HAP-1 (cell line): ENCODE data around the gene CD8B2.

Experiments used
- DNase-seq, 2 experiments: peaks; one replicate each; pipeline ENCODE4 v3.0.0-alpha.2; 2016 to 2020; ENCODE audit warnings: low spot score in 2 of 2
- H3K27me3 ChIP-seq: fragments of 250-450 bp; sonication (Bioruptor Pico); 2 replicates; pipeline ENCODE4 v1.5.1; 2020; ENCODE audit warnings: low read depth, mild to moderate bottlenecking, moderate library complexity
- H3K36me3 ChIP-seq: fragments of 250-450 bp; sonication (Bioruptor Pico); replicated peaks from 2 replicates; pipeline ENCODE4 v1.5.1; 2020; ENCODE audit warnings: mild to moderate bottlenecking
- H3K4me1 ChIP-seq: fragments of 250-450 bp; sonication (Bioruptor Pico); 2 replicates; pipeline ENCODE4 v1.5.1; 2020; ENCODE audit warnings: mild to moderate bottlenecking
- H3K4me3 ChIP-seq: fragments of 250-450 bp; sonication (Bioruptor Pico); 2 replicates; pipeline ENCODE4 v1.5.1; 2020; ENCODE audit warnings: mild to moderate bottlenecking, moderate library complexity
- H3K9me3 ChIP-seq: fragments of 250-450 bp; sonication (Bioruptor Pico); 2 replicates; pipeline ENCODE4 v1.5.1; 2020; ENCODE audit warnings: mild to moderate bottlenecking, moderate library complexity
- in situ Hi-C: fragments of 300-500 bp; cut with MboI; formaldehyde crosslinking; loops from 3 replicates; pipeline ENCODE4 v1.14.3; 2020; ENCODE audit warnings: low sequenced_read_pairs, inconsistent platforms, mixed read lengths

Gene CD8B2

GRCh38 chr2:106521016-106521415 is 33.9 kb downstream of the CD8B2 start:
- H3K36me3 ChIP-seq = no peaks in the 10 kb centered on the region
- no peaks in the 10 kb centered on the region for H3K9me3 ChIP-seq
- no peaks in the 10 kb centered on the region for H3K27me3 ChIP-seq
- H3K4me3 ChIP-seq = no peak overlapping the region
- DNase-seq = no peak
- in situ Hi-C loops = no loop called here
- no peaks in the 10 kb centered on the region for H3K4me1 ChIP-seq

DNA sequence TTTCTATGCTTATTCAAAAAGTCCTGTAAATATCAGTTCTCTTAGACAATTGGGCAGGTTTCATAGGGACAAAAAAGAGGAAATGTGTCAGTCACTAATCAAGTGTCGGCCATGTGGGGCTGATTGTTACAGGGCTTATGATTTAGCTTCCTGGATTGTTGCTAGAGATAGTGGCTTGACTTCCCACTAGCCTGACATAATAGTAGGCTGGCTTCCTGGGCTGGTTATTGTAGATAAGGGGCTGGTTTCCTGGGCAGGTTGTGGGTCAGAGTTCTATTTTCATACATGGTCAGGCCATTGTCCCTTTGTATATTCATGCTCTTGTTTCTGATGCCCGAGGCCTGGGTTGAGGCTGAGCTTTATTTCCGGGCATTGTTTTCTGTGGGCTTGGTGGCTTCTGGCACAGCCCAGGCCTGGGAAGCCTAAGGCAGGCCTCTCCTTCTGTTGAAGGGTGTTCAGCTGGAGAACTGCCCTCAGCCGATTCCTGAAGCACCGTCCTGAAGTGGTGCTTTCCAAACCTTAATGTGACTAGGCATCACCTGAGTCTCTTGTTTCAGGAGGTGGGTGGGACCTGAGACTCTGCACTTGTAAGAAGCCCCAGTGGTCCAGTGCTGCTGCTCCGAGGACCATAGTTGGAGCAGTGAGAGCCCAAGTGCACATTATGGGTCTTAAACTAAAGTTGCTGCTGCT is 37.0 kb downstream of the CD8B2 start:
- Histone ChIP-seq H3K27me3 (no peaks in the 10 kb centered on the region), H3K36me3 (no peaks in the 10 kb centered on the region), H3K9me3 (no peaks in the 10 kb centered on the region), H3K4me1 (no peaks in the 10 kb centered on the region), H3K4me3 (no peak overlapping the region)
- in situ Hi-C loops = no loop called here
- DNase-seq = no peak

GRCh38 chr2:106530866-106531265 is 43.7 kb downstream of the CD8B2 start:
- in situ Hi-C loops = loop anchor here (10.0 to 25.0 kb wide), 2 partner anchors 426 to 1169 kb away; no protein-coding TSS in a partner anchor
- DNase-seq = no peak
- no peaks in the 10 kb centered on the region for H3K4me1 ChIP-seq
- no peak overlapping the region for H3K4me3 ChIP-seq
- no peaks in the 10 kb centered on the region for H3K9me3 ChIP-seq
- H3K36me3 ChIP-seq = no peaks in the 10 kb centered on the region
- H3K27me3 ChIP-seq = no peaks in the 10 kb centered on the region

- no peak overlapping the region for H3K4me3 ChIP-seq
- H3K36me3 ChIP-seq = no peaks in the 10 kb centered on the region
- H3K27me3 ChIP-seq = no peaks in the 10 kb centered on the region
- DNase-seq = no peak
- in situ Hi-C loops = loop anchor here (10.0 to 25.0 kb wide), 2 partner anchors 427 to 1169 kb away; no protein-coding TSS in a partner anchor
- no peaks in the 10 kb centered on the region for H3K9me3 ChIP-seq
- H3K4me1 ChIP-seq = no peaks in the 10 kb centered on the region
Measured at GRCh38 chr2:106531676-106532214, 44.6 kb downstream of the CD8B2 start.

DNA sequence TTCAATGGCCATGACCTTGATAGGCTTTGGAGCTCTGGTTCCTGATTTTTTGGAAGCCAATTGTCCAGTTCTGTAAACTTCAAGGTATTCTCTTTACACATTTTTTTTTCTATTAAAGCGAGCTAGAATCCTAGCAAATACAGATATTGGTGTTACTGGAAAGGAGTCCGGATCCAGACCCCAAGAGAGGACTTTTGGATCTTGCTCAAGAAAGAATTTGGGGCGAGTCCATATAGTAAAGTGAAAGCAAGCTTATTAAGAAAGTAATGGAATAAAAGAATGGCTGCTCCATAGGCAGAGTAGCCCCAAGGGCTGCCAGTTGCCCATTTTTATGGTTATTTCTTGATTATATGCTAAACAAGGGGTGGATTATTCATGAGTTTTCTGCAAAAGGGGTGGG is 45.1 kb downstream of the CD8B2 start:
- in situ Hi-C loops = loop anchor here (10.0 to 25.0 kb wide), 2 partner anchors 427 to 1170 kb away; no protein-coding TSS in a partner anchor
- H3K4me3 ChIP-seq = no peak overlapping the region
- no peaks in the 10 kb centered on the region for H3K4me1 ChIP-seq
- DNase-seq = no peak
- no peaks in the 10 kb centered on the region for H3K9me3 ChIP-seq
- no peaks in the 10 kb centered on the region for H3K27me3 ChIP-seq
- no peaks in the 10 kb centered on the region for H3K36me3 ChIP-seq

DNA sequence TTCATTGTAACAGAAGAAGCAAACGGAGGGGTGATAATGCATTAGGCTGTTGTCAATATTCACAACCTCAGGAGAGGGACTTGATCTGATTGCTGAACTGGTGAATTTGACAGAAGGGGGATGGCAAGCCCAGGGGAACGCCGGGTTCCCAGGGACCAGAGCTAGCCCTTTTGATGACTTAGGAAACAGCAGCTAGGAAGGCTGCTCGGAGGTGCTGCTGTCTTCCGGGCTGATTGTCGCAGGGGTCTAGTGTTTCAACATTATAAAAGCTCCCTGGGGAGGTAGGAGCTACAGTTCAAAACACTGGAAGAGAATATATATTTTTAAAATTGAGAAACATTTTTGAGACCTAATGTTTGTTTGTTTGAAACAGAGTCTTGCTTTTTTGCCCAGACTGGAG is 47.3 kb downstream of the CD8B2 start:
- Histone ChIP-seq H3K27me3 (no peaks in the 10 kb centered on the region), H3K36me3 (no peaks in the 10 kb centered on the region), H3K4me1 (no peaks in the 10 kb centered on the region), H3K9me3 (no peaks in the 10 kb centered on the region), H3K4me3 (no peak overlapping the region)
- DNase-seq = no peak
- in situ Hi-C loops = loop anchor here (10.0 to 25.0 kb wide), 2 partner anchors 430 to 1172 kb away; no protein-coding TSS in a partner anchor

- Histone ChIP-seq H3K9me3 (no peaks in the 10 kb centered on the region), H3K27me3 (no peaks in the 10 kb centered on the region), H3K4me1 (no peaks in the 10 kb centered on the region), H3K36me3 (no peaks in the 10 kb centered on the region), H3K4me3 (no peak overlapping the region)
- no peak for DNase-seq
- in situ Hi-C loops = loop anchor here (10.0 to 25.0 kb wide), 2 partner anchors 432 to 1174 kb away; no protein-coding TSS in a partner anchor
Measured at GRCh38 chr2:106536490-106536889, 49.3 kb downstream of the CD8B2 start.

DNA sequence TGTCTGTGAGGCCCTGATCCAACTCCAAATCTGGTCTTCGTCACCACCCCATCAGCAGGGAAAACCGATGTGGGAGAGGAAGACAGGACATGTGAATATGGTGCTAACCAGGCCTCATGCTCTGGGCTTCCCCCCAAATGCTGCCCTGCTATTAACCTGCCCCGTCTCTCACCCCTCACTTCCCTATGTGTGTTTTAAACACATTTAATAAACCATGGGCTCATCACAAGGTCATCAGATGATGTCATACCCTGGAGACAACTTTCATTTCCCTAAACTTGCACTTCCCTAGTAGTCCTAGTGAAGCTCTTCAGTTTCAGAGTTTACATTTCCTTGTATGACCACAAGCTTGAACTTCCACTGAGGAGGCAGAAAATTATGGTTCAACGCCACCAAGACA is 49.9 kb downstream of the CD8B2 start:
- no peaks in the 10 kb centered on the region for H3K27me3 ChIP-seq
- no peak overlapping the region for H3K4me3 ChIP-seq
- no peaks in the 10 kb centered on the region for H3K4me1 ChIP-seq
- in situ Hi-C loops = loop anchor here (10.0 to 25.0 kb wide), 2 partner anchors 432 to 1175 kb away; no protein-coding TSS in a partner anchor
- no peaks in the 10 kb centered on the region for H3K36me3 ChIP-seq
- no peak for DNase-seq
- H3K9me3 ChIP-seq = no peaks in the 10 kb centered on the region

DNA sequence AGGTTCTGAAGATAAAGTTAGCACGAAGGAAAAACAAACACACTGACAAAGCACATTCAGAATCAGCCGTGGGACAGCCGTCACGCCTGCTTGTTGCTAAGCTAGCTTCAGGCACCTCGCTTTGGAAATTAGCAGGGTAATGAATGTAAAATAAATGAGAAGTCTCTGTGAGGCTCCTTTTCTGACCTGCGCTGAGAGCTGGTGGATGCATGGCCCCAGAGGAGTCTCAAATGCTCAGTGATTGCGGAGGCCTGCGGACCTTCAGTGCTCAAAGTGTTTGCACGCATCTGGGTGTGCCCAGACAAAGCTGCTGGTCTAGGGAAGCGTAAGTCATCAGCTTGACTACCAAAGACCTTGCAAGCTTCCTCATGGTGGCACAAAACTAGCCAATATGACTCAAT is 50.6 kb downstream of the CD8B2 start:
- no peaks in the 10 kb centered on the region for H3K9me3 ChIP-seq
- H3K36me3 ChIP-seq = no peaks in the 10 kb centered on the region
- H3K4me1 ChIP-seq = no peaks in the 10 kb centered on the region
- no peak overlapping the region for H3K4me3 ChIP-seq
- no peaks in the 10 kb centered on the region for H3K27me3 ChIP-seq
- no peak for DNase-seq
- in situ Hi-C loops = loop anchor here (10.0 to 25.0 kb wide), 2 partner anchors 433 to 1175 kb away; no protein-coding TSS in a partner anchor

- in situ Hi-C loops = loop anchor here (25.0 kb wide), 1 partner anchor 1179 kb away; no protein-coding TSS in a partner anchor
- no peaks in the 10 kb centered on the region for H3K27me3 ChIP-seq
- H3K4me3 ChIP-seq = no peak overlapping the region
- no peaks in the 10 kb centered on the region for H3K36me3 ChIP-seq
- no peaks in the 10 kb centered on the region for H3K9me3 ChIP-seq
- H3K4me1 ChIP-seq = no peaks in the 10 kb centered on the region
- DNase-seq = no peak
Measured at GRCh38 chr2:106540886-106541285, 53.7 kb downstream of the CD8B2 start.

- in situ Hi-C loops = loop anchor here (25.0 kb wide), 1 partner anchor 1179 kb away; no protein-coding TSS in a partner anchor
Measured at GRCh38 chr2:106541333-106541732, 54.2 kb downstream of the CD8B2 start.

DNA sequence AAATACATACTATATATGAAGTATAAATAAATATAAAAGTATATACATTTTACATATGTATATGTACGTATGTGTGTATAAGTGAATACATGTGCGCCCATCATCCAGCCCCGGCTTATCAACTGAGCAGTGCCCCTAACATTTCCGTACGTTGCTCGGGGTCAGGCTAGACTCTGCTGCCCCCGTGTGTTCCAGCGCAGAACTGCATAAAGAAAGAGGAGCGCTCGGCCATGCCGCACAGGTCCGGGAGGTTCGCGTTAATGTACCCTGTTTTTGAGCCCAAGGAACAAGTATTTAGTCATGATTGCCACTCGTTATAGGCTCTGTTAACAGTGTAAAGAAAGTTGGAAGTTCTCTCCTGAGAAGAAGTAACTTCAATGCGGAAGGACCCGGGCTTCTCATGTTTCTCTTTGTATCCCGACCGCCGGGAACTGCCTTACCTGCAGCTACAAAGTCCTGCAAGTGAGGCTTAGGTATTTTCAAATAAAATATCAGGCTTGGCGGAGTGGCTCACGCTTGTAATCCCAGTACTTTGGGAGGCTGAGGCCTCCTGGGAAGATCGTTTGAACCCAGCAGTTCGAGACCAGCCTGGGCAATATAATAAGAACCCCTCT is 55.7 kb downstream of the CD8B2 start:
- no peaks in the 10 kb centered on the region for H3K4me1 ChIP-seq
- H3K4me3 ChIP-seq = no peak overlapping the region
- in situ Hi-C loops = loop anchor here (25.0 kb wide), 1 partner anchor 1181 kb away; no protein-coding TSS in a partner anchor
- H3K27me3 ChIP-seq = no peaks in the 10 kb centered on the region
- no peaks in the 10 kb centered on the region for H3K9me3 ChIP-seq
- peak; percentile 37 to 81 for DNase-seq
- H3K36me3 ChIP-seq = no peaks in the 10 kb centered on the region

More at GRCh38 chr2:106541333-106541732, 54.2 kb downstream of the CD8B2 start:
- Histone ChIP-seq H3K9me3 (no peaks in the 10 kb centered on the region), H3K27me3 (no peaks in the 10 kb centered on the region), H3K4me3 (no peak overlapping the region), H3K36me3 (no peaks in the 10 kb centered on the region), H3K4me1 (no peaks in the 10 kb centered on the region)
- no peak for DNase-seq

- Histone ChIP-seq H3K4me3 (no peak overlapping the region), H3K9me3 (no peaks in the 10 kb centered on the region), H3K4me1 (no peaks in the 10 kb centered on the region), H3K36me3 (no peaks in the 10 kb centered on the region), H3K27me3 (no peaks in the 10 kb centered on the region)
- in situ Hi-C loops = loop anchor here (25.0 kb wide), 1 partner anchor 1183 kb away; no protein-coding TSS in a partner anchor
- no peak for DNase-seq
Measured at GRCh38 chr2:106545007-106545406, 57.8 kb downstream of the CD8B2 start.
